BLaER1 (cell line): Measurements from ENCODE around the gene HDDC3.
A peak's percentile ranks its signal among the peaks of the same experiment; 100 is the strongest.
"Not testable (repeated sequence)": the region's sequence is repeated elsewhere in the genome, so short reads cannot be mapped to it uniquely, and the experiment has no call there.

Experiments
- H3K27ac ChIP-seq: shearing (Covaris generic); formaldehyde crosslinking; 2 replicates; pipeline ENCODE4 v1.8.1; 2022
- H3K27me3 ChIP-seq: shearing (Covaris generic); formaldehyde crosslinking; 2 replicates; pipeline ENCODE4 v1.8.1; 2022
- H3K36me3 ChIP-seq: shearing (Covaris generic); formaldehyde crosslinking; 2 replicates; pipeline ENCODE4 v1.8.1; 2022
- H3K4me1 ChIP-seq: shearing (Covaris generic); formaldehyde crosslinking; 2 replicates; pipeline ENCODE4 v1.8.1; 2022
- H3K4me2 ChIP-seq: shearing (Covaris generic); formaldehyde crosslinking; 2 replicates; pipeline ENCODE4 v1.8.1; 2022
- H3K4me3 ChIP-seq: shearing (Covaris generic); formaldehyde crosslinking; 2 replicates; pipeline ENCODE4 v1.8.1; 2022
- H3K9ac ChIP-seq: shearing (Covaris generic); formaldehyde crosslinking; 2 replicates; pipeline ENCODE4 v1.8.1; 2022
- H3K9me3 ChIP-seq: shearing (Covaris generic); formaldehyde crosslinking; 2 replicates; pipeline ENCODE4 v1.8.1; 2022
- H4K20me1 ChIP-seq: shearing (Covaris generic); formaldehyde crosslinking; 2 replicates; pipeline ENCODE4 v1.8.1; 2022
- Cebpa-rat ChIP-seq: shearing (Covaris generic); IDR thresholded peaks from 2 replicates; pipeline ENCODE4 v1.8.1; 2022

Gene HDDC3

DNA sequence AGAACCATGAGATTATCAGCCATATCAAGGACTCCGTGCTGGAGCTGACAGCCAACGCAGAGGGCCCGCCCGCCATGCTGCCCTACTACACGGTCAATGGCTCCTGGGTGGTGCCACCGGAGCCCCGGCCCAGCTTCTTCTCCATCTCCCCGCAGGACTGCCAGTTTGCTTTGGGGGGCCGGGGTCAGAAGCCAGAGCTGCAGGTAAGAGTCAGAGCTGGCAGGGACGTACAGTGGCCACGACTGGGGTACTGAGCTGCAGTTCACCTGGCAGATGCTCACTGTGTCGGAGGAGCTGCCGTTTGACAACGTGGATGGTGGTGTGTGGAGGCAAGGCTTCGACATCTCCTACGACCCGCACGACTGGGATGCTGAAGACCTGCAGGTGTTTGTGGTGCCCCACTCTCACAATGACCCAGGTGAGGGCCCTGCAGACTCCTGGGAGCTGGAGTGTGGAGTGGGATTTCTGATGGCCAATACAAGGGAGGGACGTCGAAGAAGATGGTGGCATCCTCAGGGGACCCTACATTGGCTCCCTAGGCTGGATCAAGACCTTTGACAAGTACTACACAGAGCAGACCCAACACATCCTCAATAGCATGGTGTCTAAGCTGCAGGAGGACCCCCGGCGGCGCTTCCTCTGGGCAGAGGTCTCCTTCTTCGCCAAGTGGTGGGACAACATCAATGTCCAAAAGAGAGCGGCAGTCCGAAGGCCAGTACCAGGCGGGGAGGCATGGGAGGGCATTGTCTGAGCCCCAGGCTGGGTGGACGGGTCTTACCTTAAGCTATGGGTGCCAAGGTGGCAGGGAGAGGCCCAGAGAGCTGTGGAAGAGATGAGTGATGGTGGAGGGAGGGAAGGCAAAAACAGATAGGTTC lies 26.8 kb downstream of the HDDC3 start:
- Histone ChIP-seq H4K20me1 (peaks cover 9% of the 10 kb centered on the region; the same call in 1 of the 2 replicates), H3K27me3 (no peaks in the 10 kb centered on the region), H3K4me2 (no peak overlapping the region), H3K9ac (no peak overlapping the region), H3K27ac (no peak overlapping the region), H3K4me3 (no peak overlapping the region), H3K4me1 (peaks cover 34% of the 10 kb centered on the region), H3K9me3 (no peaks in the 10 kb centered on the region), H3K36me3 (peaks cover 60% of the 10 kb centered on the region)
- no peak for TF ChIP-seq Cebpa-rat

DNA sequence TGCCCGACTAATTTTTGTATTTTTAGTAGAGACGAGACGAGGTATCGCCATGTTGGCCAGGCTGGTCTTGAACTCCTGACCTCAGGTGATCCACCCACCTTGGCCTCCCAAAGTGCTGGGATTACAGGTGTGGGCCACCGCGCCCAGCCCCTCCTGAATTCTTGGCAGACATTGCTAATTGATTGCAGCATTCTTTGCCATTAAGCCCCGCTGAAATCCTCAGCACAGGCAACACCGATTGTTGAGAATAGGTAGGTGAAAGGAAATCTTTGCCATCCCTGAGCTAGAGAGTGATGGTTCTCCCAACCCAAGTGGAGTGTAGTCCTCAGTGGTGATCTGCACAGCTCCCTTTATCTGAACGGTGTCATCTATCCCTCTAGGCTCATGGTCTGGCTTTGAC lies 27.6 kb downstream of the HDDC3 start:
- no peak overlapping the region for H3K9ac ChIP-seq
- H3K9me3 ChIP-seq = no peaks in the 10 kb centered on the region
- no peaks in the 10 kb centered on the region for H3K27me3 ChIP-seq
- H3K36me3 ChIP-seq = peaks cover 52% of the 10 kb centered on the region
- 0 out of 2 replicates have a peak overlapping the region, but pooled peaks have one; percentile 14 for H3K4me2 ChIP-seq
- H3K27ac ChIP-seq = no peak overlapping the region
- H3K4me3 ChIP-seq = no peak overlapping the region
- no peak for TF ChIP-seq Cebpa-rat
- peaks cover 9% of the 10 kb centered on the region; the same call in 1 of the 2 replicates for H4K20me1 ChIP-seq
- H3K4me1 ChIP-seq = peaks cover 34% of the 10 kb centered on the region

- TF ChIP-seq Cebpa-rat = no peak
- peak overlapping the region; percentile 94 for H3K27ac ChIP-seq
- peak overlapping the region; percentile 93 for H3K9ac ChIP-seq
- H4K20me1 ChIP-seq = peaks cover 5% of the 10 kb centered on the region; the same call in 1 of the 2 replicates
- H3K36me3 ChIP-seq = peaks cover 44% of the 10 kb centered on the region
- H3K9me3 ChIP-seq = no peaks in the 10 kb centered on the region
- peaks cover 29% of the 10 kb centered on the region for H3K4me1 ChIP-seq
- H3K4me3 ChIP-seq = peak overlapping the region; percentile 90
- H3K27me3 ChIP-seq = no peaks in the 10 kb centered on the region
- H3K4me2 ChIP-seq = peak overlapping the region; percentile 94
Observed at GRCh38 chr15:90903733-90904536, 28.4 kb downstream of the HDDC3 start.

DNA sequence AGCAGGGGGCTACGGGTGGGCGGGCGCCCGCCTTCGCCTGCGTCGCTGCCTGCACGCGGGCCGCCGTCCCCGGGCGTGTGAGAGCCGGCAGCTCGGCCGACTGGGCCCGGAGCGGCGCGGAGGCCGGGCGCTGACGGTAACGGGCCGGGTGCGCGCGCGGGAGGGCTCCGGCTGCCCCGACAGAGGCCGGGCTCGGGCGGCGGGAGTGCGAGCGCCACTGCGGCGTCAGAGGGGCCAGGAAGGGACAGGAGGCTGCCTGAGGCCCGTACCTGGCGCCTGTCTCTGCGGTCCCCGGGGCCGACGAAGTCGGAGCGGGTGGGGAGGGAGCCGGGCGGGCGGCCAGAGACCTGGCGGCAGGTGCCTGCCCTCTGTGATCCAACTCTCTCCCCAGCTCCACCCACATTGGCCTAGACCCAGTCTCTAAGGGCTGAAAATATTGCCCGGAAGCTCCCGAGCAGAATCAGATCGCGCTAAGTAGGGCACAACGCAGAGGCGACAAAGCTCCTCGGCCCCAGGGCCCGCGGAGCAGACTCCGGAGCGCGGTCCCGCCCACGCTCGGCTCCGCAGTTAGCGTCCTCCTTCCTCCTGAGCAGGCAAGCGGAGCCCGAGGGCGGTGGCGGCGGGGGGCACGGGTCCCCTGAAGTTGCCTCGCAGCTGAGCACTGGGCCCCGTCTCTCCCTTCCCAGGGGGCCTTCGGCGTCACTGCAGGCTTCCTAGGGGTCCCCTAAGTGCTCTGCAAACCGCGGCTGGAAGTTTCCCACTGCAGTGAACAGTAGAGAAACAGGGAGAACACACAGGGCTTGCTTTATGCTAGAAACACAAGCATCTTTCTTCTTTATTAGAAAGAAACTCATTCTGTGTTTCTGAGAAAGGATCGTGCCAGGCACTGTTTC lies 29.3 kb downstream of the HDDC3 start, which contains the start of gene MAN2A2:
Gene MAN2A2, plus strand, starts transcription at position 463 of the 893 bp plus-strand sequence. CDS start 906 bp downstream, outside the sequence.
- H3K27me3 ChIP-seq = no peaks in the 10 kb centered on the region
- H4K20me1 ChIP-seq = peaks cover 4% of the 10 kb centered on the region; the same call in 1 of the 2 replicates
- peak within 1 kb of the TSS; percentile 94 for H3K4me2 ChIP-seq
- peaks cover 35% of the 10 kb centered on the region for H3K36me3 ChIP-seq
- no peak for TF ChIP-seq Cebpa-rat
- H3K27ac ChIP-seq = peak within 1 kb of the TSS; percentile 94
- H3K4me1 ChIP-seq = peaks cover 29% of the 10 kb centered on the region
- H3K9me3 ChIP-seq = no peaks in the 10 kb centered on the region
- peak within 1 kb of the TSS; percentile 93 for H3K9ac ChIP-seq
- peak within 1 kb of the TSS; percentile 90 for H3K4me3 ChIP-seq

GRCh38 chr15:90902040-90902839 lies 30.1 kb downstream of the HDDC3 start:
- Histone ChIP-seq H3K27me3 (no peaks in the 10 kb centered on the region), H3K9ac (peak overlapping the region; percentile 93), H3K9me3 (no peaks in the 10 kb centered on the region), H4K20me1 (peaks cover 4% of the 10 kb centered on the region; the same call in 1 of the 2 replicates), H3K36me3 (peaks cover 27% of the 10 kb centered on the region), H3K4me3 (peak overlapping the region; percentile 90), H3K4me2 (peak overlapping the region; percentile 94), H3K27ac (peak overlapping the region; percentile 94), H3K4me1 (peaks cover 38% of the 10 kb centered on the region)
- no peak for TF ChIP-seq Cebpa-rat

- Histone ChIP-seq H3K9ac (peak overlapping the region; percentile 93; the same call in 1 of the 2 replicates), H3K4me2 (peak overlapping the region; percentile 94), H3K27ac (peak overlapping the region; percentile 94)
Observed at GRCh38 chr15:90901175-90902039, 30.9 kb downstream of the HDDC3 start.

DNA sequence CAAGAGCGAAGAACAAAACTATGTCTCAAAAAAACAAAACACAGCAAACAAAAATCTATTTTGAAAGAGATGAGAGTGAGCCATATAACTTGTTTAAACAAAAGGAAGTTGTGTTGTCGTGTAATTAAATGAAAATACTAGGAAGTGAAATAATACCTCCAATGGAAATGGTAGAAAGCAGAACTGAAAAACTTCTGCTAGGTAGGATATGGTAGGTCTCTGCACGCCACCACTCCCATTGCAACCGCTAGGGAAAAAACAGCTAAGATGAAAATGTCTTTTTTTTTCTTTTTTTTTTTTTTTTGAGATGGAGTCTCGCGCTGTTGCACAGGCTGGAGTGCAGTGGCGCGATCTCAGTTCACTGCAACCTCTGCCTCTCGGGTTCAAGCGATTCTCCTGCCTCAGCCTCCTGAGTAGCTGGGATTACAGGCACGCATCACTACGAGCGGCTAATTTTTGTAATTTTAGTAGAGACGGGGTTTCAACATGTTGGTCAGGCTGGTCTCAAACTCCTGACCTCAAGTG lies 35.2 kb downstream of the HDDC3 start:
- H3K36me3 ChIP-seq = peaks cover 42% of the 10 kb centered on the region
- H3K9ac ChIP-seq, H3K27me3 ChIP-seq, H3K27ac ChIP-seq, H3K4me3 ChIP-seq, H3K9me3 ChIP-seq, H4K20me1 ChIP-seq: not testable (repeated sequence)
- H3K4me2 ChIP-seq = peak overlapping the region; percentile 25
- H3K4me1 ChIP-seq = peaks cover 32% of the 10 kb centered on the region

More at GRCh38 chr15:90901175-90902039, 30.9 kb downstream of the HDDC3 start:
- H4K20me1 ChIP-seq = peaks cover under 1% of the 10 kb centered on the region; the same call in 1 of the 2 replicates
- H3K27me3 ChIP-seq = no peaks in the 10 kb centered on the region
- H3K4me1 ChIP-seq = peaks cover 46% of the 10 kb centered on the region
- H3K9me3 ChIP-seq = no peaks in the 10 kb centered on the region
- H3K36me3 ChIP-seq = peaks cover 19% of the 10 kb centered on the region
- H3K4me3 ChIP-seq = peak overlapping the region; percentile 90
- no peak for TF ChIP-seq Cebpa-rat
